Activated gamma-delta T cell treated with anti-CD3 and anti-CD28 coated beads, Interleukin-2, amount 50 U/mL, for 16 hours (primary cell): Measurements from ENCODE around the gene CFAP65.

Experiments
- DNase-seq: peaks from one replicate; pipeline ENCODE4 v3.0.0-alpha.2; 2020; ENCODE audit warnings: low read depth

Gene CFAP65

DNA sequence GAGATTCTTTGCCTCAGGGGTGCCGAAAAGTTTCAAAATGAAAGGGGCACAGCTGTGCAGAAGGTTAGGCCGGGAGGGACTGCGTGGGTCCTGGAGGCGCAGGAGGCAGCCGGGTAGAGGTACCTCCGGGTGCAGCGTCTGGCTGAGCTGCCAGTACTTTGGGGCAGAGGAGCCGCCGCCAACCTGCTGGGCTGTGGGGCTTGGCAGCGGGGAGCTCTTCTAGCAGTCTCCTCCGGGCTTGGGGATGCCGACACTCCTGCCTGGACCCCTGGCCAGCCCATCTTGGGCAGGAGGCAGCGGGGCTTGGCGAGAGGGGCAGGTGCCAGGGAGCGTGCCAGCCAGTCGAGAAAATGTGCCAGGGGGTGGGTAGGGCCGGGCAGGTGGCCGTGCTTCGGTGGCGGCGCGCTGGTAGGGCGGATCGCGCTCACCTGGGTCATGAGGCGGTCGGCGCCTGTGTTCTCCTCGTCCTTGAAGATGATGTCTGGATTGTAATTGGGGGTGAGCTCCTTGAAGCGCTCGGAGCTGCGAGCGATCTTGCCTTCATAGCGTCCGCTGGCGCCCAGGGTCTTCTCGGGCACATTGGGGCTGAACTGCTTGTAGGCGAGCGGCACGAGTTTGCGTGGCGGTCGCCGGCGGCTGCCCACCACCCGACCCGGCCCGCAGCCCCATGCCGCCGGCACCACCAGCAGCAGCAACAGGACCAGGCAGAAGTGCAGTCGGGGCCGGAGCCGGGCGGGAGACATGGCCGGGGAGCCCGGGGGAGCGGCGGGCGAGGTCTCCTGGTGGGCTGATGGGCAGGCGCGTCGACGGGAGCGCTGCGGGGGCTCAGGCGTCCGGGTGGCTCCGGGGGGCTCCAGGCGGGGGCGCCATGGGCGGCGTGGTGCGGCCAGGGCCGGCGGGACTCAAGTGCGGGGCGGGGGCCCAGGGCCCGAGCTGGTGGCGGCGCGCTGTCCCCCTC lies 18.7 kb upstream of the CFAP65 start:
- DNase-seq: no peak

DNA sequence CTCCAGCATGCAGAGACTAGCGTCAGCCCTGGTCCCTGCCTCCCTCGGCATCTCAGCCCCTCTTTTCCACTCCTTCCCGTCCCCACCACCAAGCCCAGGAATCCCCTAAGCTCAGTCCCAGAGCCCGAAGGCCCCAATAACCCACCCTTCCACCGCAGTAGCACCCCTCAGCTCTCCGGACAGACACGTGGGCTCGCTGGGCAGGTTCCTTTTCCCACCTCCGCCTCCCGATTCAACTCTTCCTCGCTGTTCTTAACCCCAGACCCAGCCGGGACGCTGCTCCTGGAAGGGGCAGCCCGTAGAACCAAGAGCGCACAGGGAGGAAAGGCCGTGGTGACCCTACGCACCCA lies 18.0 kb upstream of the CFAP65 start:
- DNase-seq: no peak

DNA sequence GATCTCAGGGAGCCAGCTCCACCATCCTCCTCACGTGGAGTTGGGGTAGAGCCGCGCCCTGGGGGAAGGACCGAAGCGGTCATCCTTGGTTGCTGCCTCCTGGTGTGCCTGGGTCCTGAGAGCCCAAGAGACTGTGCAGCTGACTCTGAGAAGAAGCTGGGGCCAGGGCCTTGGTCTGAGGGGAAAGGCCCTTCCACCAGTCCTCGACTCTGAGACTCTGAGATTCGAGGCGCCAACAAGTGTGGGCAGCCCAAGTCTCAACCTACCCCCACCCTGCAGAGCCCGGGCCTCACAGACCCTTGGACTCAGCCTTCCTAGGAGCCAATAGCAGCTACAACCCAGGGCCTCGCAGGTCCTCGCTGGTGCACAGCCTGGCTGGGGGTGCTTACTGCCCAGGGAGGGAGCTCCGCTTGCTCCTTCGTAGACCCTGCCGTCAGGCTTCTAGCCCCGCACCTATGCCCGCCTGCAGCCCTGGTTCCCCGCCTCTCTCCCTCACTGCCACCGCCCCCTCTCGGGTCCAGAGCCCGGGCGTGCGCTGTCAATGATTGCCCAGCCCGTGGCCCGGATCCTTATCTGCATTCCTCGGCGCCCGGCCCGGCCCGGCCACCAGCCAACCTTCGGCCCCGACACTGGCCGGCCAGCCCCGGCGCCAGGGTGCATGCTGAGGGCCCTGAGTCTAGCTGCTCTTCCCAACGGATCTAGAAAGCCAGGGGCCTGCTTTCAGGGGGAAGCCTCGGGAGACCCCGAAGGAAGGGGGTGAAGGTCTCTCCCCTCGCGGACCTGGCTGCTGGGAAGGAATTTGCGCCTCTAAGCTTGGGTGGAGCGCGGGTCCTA lies 17.4 kb upstream of the CFAP65 start:
- DNase-seq: no peak

- DNase-seq: peak; percentile 58
Observed at GRCh38 chr2:219057709-219058540, 16.6 kb upstream of the CFAP65 start.

- no peak for DNase-seq
Observed at GRCh38 chr2:219056896-219057708, 15.8 kb upstream of the CFAP65 start.

GRCh38 chr2:219056176-219056895 lies 15.0 kb upstream of the CFAP65 start:
- no peak for DNase-seq

GRCh38 chr2:219054956-219055903 lies 13.9 kb upstream of the CFAP65 start:
- no peak for DNase-seq

GRCh38 chr2:219049282-219049681 lies 8.0 kb upstream of the CFAP65 start:
- DNase-seq: no peak

DNA sequence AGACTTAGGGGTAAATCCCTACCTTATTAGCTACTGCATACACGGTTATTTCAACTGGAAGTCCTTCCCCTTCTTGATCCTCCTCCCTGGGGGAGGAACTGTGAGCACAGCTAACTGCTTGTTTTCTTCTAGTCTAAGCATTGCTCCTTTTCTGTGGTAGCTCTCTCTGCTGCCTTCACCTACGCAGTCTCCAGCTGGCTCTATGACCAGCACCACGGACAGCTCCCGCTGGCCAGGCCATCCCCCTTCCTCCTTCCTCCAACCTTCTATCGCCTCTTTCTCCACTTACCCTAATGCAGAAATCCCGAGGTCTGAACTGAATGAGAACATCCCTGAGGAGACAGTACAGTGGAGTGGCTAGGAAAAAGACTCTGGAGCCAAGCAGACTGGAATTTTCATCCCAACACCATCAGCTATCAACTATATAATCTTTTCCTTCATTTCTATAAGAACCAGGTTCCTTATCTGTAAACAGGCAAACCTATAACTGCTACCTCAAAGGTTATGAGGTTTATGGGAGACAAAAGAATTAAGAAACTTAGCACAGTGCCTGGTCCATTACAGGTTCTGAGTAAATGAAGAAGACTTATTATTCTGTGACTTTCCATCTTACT lies 4.7 kb upstream of the CFAP65 start:
- DNase-seq: no peak

DNA sequence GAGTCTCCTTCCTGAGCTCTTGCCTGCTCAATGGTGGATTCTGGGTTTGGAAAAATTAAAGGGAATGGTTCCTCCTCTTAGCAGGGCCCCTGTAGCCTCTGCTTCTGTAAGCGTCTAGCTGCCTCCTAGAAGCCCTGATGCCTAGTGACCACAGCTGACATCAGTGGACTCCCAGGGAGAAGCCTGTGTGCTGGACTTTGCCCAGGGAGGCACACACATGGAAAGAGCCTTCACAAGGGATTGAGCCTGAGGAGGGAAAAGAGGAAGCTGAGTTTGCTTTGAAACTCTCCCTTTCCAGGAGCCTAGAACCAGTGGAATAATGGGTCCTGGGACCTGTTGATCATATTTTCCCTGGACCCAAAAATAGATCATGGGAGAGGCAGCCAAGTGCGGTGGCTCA lies 1.4 kb upstream of the CFAP65 start:
- DNase-seq: no peak

GRCh38 chr2:219042157-219042556 lies 841 bp upstream of the CFAP65 start:
- DNase-seq: no peak

DNA sequence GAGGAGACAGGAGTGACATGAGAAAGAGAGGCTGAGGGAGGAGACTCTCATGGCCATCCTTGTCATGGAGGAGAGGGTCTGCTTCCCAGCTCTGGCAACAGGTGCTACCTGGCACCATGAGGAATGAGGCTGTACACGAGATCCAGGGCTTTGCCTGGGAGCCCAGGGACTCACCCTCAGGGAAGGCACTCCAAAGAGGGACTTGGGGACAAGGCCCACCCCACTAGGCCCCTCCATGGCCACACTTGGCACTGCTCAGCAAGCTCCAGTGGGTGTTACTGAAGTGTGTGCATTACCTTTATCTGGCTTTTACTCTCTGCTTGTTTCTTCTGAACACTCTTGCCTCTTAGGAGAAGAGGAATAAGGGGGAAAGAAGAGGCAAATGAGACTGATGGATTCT lies 2.7 kb downstream of the CFAP65 start:
- DNase-seq: no peak

- no peak for DNase-seq
Observed at GRCh38 chr2:219037783-219038499, 3.4 kb downstream of the CFAP65 start.

GRCh38 chr2:219035942-219036341 lies 5.4 kb downstream of the CFAP65 start:
- DNase-seq: no peak

- DNase-seq: no peak
Observed at GRCh38 chr2:219034823-219035222, 6.5 kb downstream of the CFAP65 start.

DNA sequence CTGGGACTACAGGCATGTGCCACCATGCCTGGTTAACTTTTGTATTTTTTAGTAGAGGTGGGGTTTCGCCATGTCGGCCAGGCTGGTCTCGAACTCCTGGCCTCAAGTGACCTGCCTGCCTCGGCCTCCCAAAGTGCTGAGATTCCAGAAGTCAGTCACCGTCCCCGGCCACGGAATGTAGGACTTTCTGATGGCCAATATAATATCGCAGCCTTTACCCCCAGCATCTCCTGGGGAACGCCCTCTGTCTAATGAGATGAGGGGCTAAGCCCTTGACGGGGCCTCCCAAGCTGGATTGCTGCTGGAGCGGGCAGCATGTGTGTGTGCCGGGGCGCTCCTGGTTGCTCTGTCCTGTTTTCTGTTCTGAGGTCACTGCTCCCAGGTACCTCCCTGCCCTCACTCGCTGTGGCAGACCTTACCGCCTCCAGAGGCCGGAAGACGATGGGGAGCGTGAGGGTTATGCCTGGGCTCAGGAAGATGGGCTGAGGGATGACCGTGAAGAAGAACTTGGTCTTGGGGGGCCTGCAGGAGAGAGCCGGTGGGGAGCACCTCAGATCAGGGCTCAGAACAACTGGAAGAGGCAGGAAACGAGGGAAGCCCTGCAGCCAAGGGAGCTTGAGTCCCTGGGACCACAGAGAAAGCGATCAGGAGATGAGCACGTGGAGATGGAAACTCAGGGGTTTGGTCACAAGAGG lies 9.1 kb downstream of the CFAP65 start:
- DNase-seq: no peak

DNA sequence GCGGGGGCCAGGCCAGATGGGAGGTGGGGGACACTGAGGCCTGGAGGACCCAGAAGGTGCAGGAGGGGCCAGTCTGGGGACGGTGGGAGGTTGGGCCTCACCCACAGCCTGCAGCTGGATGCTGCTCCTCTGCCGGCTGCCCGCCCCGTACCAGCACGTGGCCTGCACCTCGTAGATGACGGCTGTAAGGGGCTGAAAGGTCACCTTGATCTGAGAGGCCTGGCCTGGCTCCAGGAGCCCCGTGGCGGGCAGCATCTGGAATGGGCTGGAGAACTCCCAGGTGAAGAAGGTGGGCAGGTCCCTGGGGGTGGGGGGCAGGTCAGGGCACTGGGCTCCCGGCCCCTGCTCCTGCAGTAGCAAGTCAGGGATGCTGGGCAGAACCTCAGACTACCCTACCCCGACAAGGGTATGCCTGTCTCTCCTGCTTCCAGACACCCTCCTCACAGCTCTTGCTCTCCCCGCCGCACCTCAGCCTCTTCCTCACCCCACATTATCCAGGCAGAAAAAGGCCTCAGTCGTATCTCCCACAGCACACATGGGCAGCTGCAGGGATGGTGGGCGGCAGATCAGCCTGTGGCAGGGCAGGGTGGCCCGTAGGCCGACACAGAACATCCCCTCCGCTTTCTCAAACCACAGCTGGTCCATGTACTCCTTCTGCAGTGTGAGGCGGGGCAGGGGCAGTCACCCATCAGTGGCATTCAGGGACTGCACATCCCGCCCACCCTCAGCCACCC lies 10.1 kb downstream of the CFAP65 start:
- no peak for DNase-seq
